CD14-positive monocyte (primary cell): ENCODE data around the gene IZUMO4. TPM values are rescaled to one million over a fixed set of nuclear protein-coding genes. Genes with fewer than 3 reads are reported as not detected.

Experiments
- DNase-seq, 3 donors: peaks; one replicate each; pipeline ENCODE4 v3.0.0-alpha.2; 2011 to 2022
- H2AFZ ChIP-seq: 2 replicates; pipeline ENCODE4 v1.6.0; 2012; ENCODE audit warnings: mild to moderate bottlenecking, low read depth, low read length, inconsistent platforms; ENCODE audit not compliant: insufficient read depth, poor library complexity, severe bottlenecking
- H3K27ac ChIP-seq, 2 donors: 1 replicate in 1 of 2; 2 replicates in 1 of 2; pipeline ENCODE4 v1.5.1; 2012 to 2013; ENCODE audit warnings: low read length in 2 of 2, control low read depth in 1 of 2, inconsistent platforms in 1 of 2, low read depth in 1 of 2, mild to moderate bottlenecking in 1 of 2
- H3K27me3 ChIP-seq, 2 donors: one replicate each; pipeline versions ENCODE4 v1.6.0 to v1.6.1; 2011 to 2013; ENCODE audit warnings: low read length in 2 of 2; ENCODE audit not compliant: control insufficient read depth in 2 of 2, insufficient read depth in 2 of 2
- H3K36me3 ChIP-seq, 2 donors: replicated peaks in 1 of 2; 1 replicate in 1 of 2; 2 replicates in 1 of 2; pipeline versions ENCODE4 v1.5.1 to v1.6.1; 2012 to 2013; ENCODE audit warnings: low read length in 2 of 2, control low read depth in 1 of 2, inconsistent platforms in 1 of 2, mild to moderate bottlenecking in 1 of 2; ENCODE audit not compliant: insufficient read depth in 2 of 2, control insufficient read depth in 1 of 2
- H3K4me1 ChIP-seq, 2 donors: 1 replicate in 1 of 2; 2 replicates in 1 of 2; pipeline versions ENCODE4 v1.5.1 to v1.6.1; 2012 to 2013; ENCODE audit warnings: low read length in 2 of 2, control low read depth in 1 of 2, inconsistent platforms in 1 of 2, mild to moderate bottlenecking in 1 of 2, moderate library complexity in 1 of 2; ENCODE audit not compliant: insufficient read depth in 2 of 2, control insufficient read depth in 1 of 2
- H3K4me2 ChIP-seq: replicated peaks from 2 replicates; pipeline ENCODE3; 2012; ENCODE audit warnings: low read length, moderate library complexity, mild to moderate bottlenecking; ENCODE audit not compliant: poor library complexity, severe bottlenecking; ENCODE audit errors: extremely low read depth
- H3K4me3 ChIP-seq, 3 experiments: fragments of 200-600 bp in 1 of 3; sonication (generic) in 1 of 3; replicated peaks in 1 of 3; 1 replicate in 2 of 3; 2 replicates in 1 of 3; pipeline ENCODE4 v1.5.1; 2011 to 2013; ENCODE audit warnings: low read length in 3 of 3, mild to moderate bottlenecking in 3 of 3, control low read depth in 2 of 3, low read depth in 2 of 3, inconsistent platforms in 1 of 3, moderate library complexity in 1 of 3
- H3K79me2 ChIP-seq: 2 replicates; pipeline ENCODE4 v1.6.0; 2012; ENCODE audit warnings: mild to moderate bottlenecking, control low read depth, inconsistent platforms, low read length, moderate library complexity; ENCODE audit not compliant: insufficient read depth
- H3K9ac ChIP-seq: 2 replicates; pipeline ENCODE4 v1.6.0; 2017; ENCODE audit warnings: low read length, mild to moderate bottlenecking; ENCODE audit not compliant: insufficient read depth, poor library complexity, severe bottlenecking
- H3K9me3 ChIP-seq, 2 donors: replicated peaks in 1 of 2; 1 replicate in 1 of 2; 2 replicates in 1 of 2; pipeline versions ENCODE4 v1.5.1 to v1.6.1; 2012 to 2013; ENCODE audit warnings: low read length in 2 of 2, control low read depth in 1 of 2; ENCODE audit not compliant: control insufficient read depth in 1 of 2, insufficient read depth in 1 of 2
- H4K20me1 ChIP-seq: 2 replicates; pipeline ENCODE4 v1.6.0; 2012; ENCODE audit warnings: mild to moderate bottlenecking, low read length, control low read depth, moderate library complexity; ENCODE audit not compliant: insufficient read depth
- H3K27ac Mint-ChIP-seq, 7 donors: one replicate each; pipeline ENCODE4 v1.8.0; 2020; ENCODE audit warnings: mild to moderate bottlenecking in 7 of 7, mixed read lengths in 7 of 7, moderate library complexity in 6 of 7, inconsistent platforms in 2 of 7
- H3K27me3 Mint-ChIP-seq, 3 donors: one replicate each; pipeline ENCODE4 v1.8.0; 2021 to 2022; ENCODE audit warnings: low read depth in 3 of 3, mild to moderate bottlenecking in 3 of 3, mixed read lengths in 3 of 3, moderate library complexity in 3 of 3, inconsistent platforms in 1 of 3
- H3K36me3 Mint-ChIP-seq, 2 donors: one replicate each; pipeline ENCODE4 v1.8.0; 2020; ENCODE audit warnings: mixed read lengths in 2 of 2, inconsistent platforms in 1 of 2, mild to moderate bottlenecking in 1 of 2
- H3K4me1 Mint-ChIP-seq: one replicate; pipeline ENCODE4 v1.8.0; 2020; ENCODE audit warnings: mild to moderate bottlenecking, mixed read lengths
- H3K4me3 Mint-ChIP-seq, 2 donors: one replicate each; pipeline ENCODE4 v1.8.0; 2020; ENCODE audit warnings: mild to moderate bottlenecking in 2 of 2, mixed read lengths in 2 of 2, moderate library complexity in 1 of 2
- H3K9me3 Mint-ChIP-seq, 7 donors: one replicate each; pipeline ENCODE4 v1.8.0; 2020 to 2022; ENCODE audit warnings: mixed read lengths in 7 of 7, mild to moderate bottlenecking in 6 of 7, moderate library complexity in 6 of 7, inconsistent platforms in 2 of 7
- WGBS: methylation state at CpG from one replicate; pipeline ENCODE4 v1.1.5; 2013; ENCODE audit warnings: missing lambda C conversion rate; ENCODE audit not compliant: insufficient coverage; 5-methylcytosine and 5-hydroxymethylcytosine counted together
- intact Hi-C, 2 donors: fragments of 100-400 bp; cut with micrococcal nuclease; formaldehyde crosslinking; loops; one replicate each; pipeline versions ENCODE4 v1.15.0 to v1.15.1; 2023
- polyA plus RNA-seq, 3 donors: library from polyadenylated mRNA; depleted of rRNA in 1 of 3; unstranded in 2 of 3; stranded (reverse) in 1 of 3; fragments of 300-500 nt in 2 of 3; fragments of >200 nt in 1 of 3; fragmentation: Illumina TruSeq in 2 of 3; gene quantifications; 1 replicate in 2 of 3; 2 replicates in 1 of 3; pipeline ENCODE4 v1.2.3, GENCODE V29; 2012 to 2021
- TF ChIP-seq, protein P1 (sequence below): fragments of 200-600 bp; IDR thresholded peaks from one replicate; pipeline ENCODE4 v1.8.0; 2022; ENCODE audit warnings: antibody characterized with exemption, mild to moderate bottlenecking

The IZUMO4 gene
- polyA plus RNA-seq, 3 donors: 0.41 to 17.5 (median 0.80) TPM

DNA sequence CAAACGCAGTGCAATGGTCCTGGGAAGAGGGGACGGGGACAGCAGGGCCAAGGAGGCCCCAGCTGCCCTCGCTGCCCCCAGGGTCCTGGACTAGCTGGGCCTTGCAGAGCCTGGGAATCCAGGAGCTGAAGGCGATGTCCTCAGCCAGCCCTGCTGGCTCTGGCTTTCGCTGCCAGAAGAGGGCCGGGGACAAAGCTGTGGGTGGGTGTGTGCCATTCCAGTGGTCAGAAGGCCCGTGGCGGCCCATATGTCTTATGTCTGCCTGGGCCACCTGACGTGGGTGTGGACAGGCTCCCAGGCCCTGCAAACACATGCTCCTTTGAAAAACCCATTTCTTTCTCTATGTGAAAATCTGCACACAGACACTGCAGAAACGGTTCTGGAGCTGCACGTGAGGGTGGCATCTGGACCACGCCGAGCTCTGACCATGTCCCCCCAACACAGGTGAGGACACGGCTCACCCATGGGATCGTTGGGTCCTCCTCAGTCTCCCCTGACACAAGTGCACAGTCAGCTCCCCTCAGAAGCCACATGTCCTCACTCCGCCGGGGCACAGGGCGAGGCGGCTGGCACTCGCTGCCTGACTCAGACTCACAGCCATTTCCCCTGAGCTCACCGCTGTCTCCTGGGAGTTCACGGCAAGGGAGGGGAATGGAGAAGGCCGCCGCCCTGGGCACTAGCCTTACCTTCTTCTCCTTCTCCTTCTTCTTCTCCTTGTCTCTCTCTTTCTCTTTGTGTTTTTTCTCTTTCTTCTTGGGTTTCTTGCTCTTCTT, 16.9 kb downstream of the IZUMO4 start:
- no peaks in the 10 kb centered on the region for H3K4me1 ChIP-seq
- intact Hi-C loops: no loop called here
- no peak for DNase-seq
- Mint-ChIP-seq H3K27me3 (no peaks in the 10 kb centered on the region), H3K4me1 (no peaks in the 10 kb centered on the region), H3K36me3 (peaks cover 70 to 95% of the 10 kb centered on the region in 2 donors), H3K9me3 (no peaks in the 10 kb centered on the region), H3K4me3 (no peak overlapping the region), H3K27ac (peak overlapping the region in 2 of 7 donors; percentile 75 to 82)
- no peak overlapping the region for H2AFZ ChIP-seq
- H3K4me2 ChIP-seq: no peak overlapping the region
- H3K27me3 ChIP-seq: no peaks in the 10 kb centered on the region
- H3K36me3 ChIP-seq: peaks cover 98 to 99% of the 10 kb centered on the region in 2 donors
- H3K79me2 ChIP-seq: no peaks in the 10 kb centered on the region
- H4K20me1 ChIP-seq: peaks cover 74% of the 10 kb centered on the region
- TF ChIP-seq, protein P1, sequence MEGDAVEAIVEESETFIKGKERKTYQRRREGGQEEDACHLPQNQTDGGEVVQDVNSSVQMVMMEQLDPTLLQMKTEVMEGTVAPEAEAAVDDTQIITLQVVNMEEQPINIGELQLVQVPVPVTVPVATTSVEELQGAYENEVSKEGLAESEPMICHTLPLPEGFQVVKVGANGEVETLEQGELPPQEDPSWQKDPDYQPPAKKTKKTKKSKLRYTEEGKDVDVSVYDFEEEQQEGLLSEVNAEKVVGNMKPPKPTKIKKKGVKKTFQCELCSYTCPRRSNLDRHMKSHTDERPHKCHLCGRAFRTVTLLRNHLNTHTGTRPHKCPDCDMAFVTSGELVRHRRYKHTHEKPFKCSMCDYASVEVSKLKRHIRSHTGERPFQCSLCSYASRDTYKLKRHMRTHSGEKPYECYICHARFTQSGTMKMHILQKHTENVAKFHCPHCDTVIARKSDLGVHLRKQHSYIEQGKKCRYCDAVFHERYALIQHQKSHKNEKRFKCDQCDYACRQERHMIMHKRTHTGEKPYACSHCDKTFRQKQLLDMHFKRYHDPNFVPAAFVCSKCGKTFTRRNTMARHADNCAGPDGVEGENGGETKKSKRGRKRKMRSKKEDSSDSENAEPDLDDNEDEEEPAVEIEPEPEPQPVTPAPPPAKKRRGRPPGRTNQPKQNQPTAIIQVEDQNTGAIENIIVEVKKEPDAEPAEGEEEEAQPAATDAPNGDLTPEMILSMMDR: no peak
- H3K4me3 ChIP-seq: no peak overlapping the region
- 98% methylated on average over 16 of the region's 24 CpGs for WGBS
- H3K9me3 ChIP-seq: no peaks in the 10 kb centered on the region
- H3K9ac ChIP-seq: no peak overlapping the region
- H3K27ac ChIP-seq: no peak overlapping the region

DNA sequence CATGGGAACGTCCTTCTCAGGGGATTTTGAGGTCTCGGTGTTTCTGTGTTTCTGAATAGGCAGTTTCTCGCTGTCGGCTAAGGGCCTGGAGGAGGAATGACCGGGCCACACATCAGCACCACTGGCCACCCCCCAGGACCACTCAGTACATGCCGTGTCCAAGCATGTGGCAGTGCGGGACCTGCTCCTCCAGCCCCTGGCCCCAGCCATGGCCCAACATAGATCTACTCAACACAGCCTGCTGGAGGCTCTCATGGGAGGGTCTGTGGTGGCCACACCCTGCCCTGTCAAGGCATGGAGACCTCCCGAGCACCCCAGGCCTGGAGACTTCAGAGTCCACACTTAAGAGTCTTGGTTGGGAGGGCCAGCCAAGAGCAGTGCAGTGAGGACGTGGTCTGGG, 17.5 kb downstream of the IZUMO4 start:
- H3K27ac Mint-ChIP-seq: peak overlapping the region in 3 of 7 donors; percentile 26 to 82 (median 75)
- 100% methylated on average over 2 of the region's 9 CpGs for WGBS
- H4K20me1 ChIP-seq: peaks cover 77% of the 10 kb centered on the region
- no peaks in the 10 kb centered on the region for H3K79me2 ChIP-seq
- peaks cover 72 to 97% of the 10 kb centered on the region in 2 donors for H3K36me3 Mint-ChIP-seq
- H3K27me3 Mint-ChIP-seq: no peaks in the 10 kb centered on the region
- H3K4me1 ChIP-seq: no peaks in the 10 kb centered on the region
- H3K9me3 ChIP-seq: no peaks in the 10 kb centered on the region
- H2AFZ ChIP-seq: no peak overlapping the region
- H3K36me3 ChIP-seq: peaks cover 97 to 99% of the 10 kb centered on the region in 2 donors
- H3K9me3 Mint-ChIP-seq: no peaks in the 10 kb centered on the region
- TF ChIP-seq, protein P1: no peak
- no peak for DNase-seq
- no peaks in the 10 kb centered on the region for H3K27me3 ChIP-seq
- no peak overlapping the region for H3K4me3 ChIP-seq
- intact Hi-C loops: no loop called here
- no peak overlapping the region for H3K27ac ChIP-seq
- no peak overlapping the region for H3K4me3 Mint-ChIP-seq
- H3K4me1 Mint-ChIP-seq: no peaks in the 10 kb centered on the region
- no peak overlapping the region for H3K9ac ChIP-seq
- H3K4me2 ChIP-seq: no peak overlapping the region
